GM18508 (cell line): Measurements from ENCODE around the gene BMP7.
"Not testable (repeated sequence)": the region's sequence is repeated elsewhere in the genome, so short reads cannot be mapped to it uniquely, and the experiment has no call there.

Source experiments
- ATAC-seq: cut with Tn5 transposase; IDR thresholded peaks from one replicate; pipeline ENCODE4 v1.9.1; 2021; ENCODE audit warnings: moderate number of reproducible peaks; ENCODE audit not compliant: insufficient read depth, unreplicated experiment

BMP7 gene

GRCh38 chr20:57268399-57269076 is 2.1 kb upstream of the BMP7 start:
- ATAC-seq, result no peak

- no peak for ATAC-seq
Measured at GRCh38 chr20:57267158-57267821, 849 bp upstream of the BMP7 start.

- no peak for ATAC-seq
Measured at GRCh38 chr20:57265997-57266290, 497 bp downstream of the BMP7 start.

- ATAC-seq, result no peak
Measured at GRCh38 chr20:57265336-57265996, 975 bp downstream of the BMP7 start.

GRCh38 chr20:57264908-57265335 is 1.5 kb downstream of the BMP7 start:
- not testable (repeated sequence) for ATAC-seq

GRCh38 chr20:57263801-57264792 is 2.3 kb downstream of the BMP7 start:
- no peak for ATAC-seq

GRCh38 chr20:57262784-57263609 is 3.4 kb downstream of the BMP7 start:
- ATAC-seq, result no peak

- no peak for ATAC-seq
Measured at GRCh38 chr20:57262301-57262700, 4.1 kb downstream of the BMP7 start.

- no peak for ATAC-seq
Measured at GRCh38 chr20:57261457-57262251, 4.8 kb downstream of the BMP7 start.

GRCh38 chr20:57260934-57261333 is 5.5 kb downstream of the BMP7 start:
- ATAC-seq, result no peak

GRCh38 chr20:57259938-57260921 is 6.2 kb downstream of the BMP7 start:
- no peak for ATAC-seq

GRCh38 chr20:57259121-57259937 is 7.1 kb downstream of the BMP7 start:
- no peak for ATAC-seq

GRCh38 chr20:57257701-57258453 is 8.6 kb downstream of the BMP7 start:
- no peak for ATAC-seq

GRCh38 chr20:57256908-57257307 is 9.5 kb downstream of the BMP7 start:
- no peak for ATAC-seq

- no peak for ATAC-seq
Measured at GRCh38 chr20:57256205-57256604, 10.2 kb downstream of the BMP7 start.

GRCh38 chr20:57255183-57255582 is 11.3 kb downstream of the BMP7 start:
- ATAC-seq, result no peak
